CD14-positive monocyte (primary cell): Measurements from ENCODE around the gene CMSS1. TPM values are rescaled to one million over a fixed set of nuclear protein-coding genes. Genes with fewer than 3 reads are reported as not detected.

Source experiments
- DNase-seq, 3 donors: peaks; one replicate each; pipeline ENCODE4 v3.0.0-alpha.2; 2011 to 2022
- H2AFZ ChIP-seq: 2 replicates; pipeline ENCODE4 v1.6.0; 2012; ENCODE audit warnings: mild to moderate bottlenecking, low read depth, low read length, inconsistent platforms; ENCODE audit not compliant: insufficient read depth, poor library complexity, severe bottlenecking
- H3K27ac ChIP-seq, 2 donors: 1 replicate in 1 of 2; 2 replicates in 1 of 2; pipeline ENCODE4 v1.5.1; 2012 to 2013; ENCODE audit warnings: low read length in 2 of 2, control low read depth in 1 of 2, inconsistent platforms in 1 of 2, low read depth in 1 of 2, mild to moderate bottlenecking in 1 of 2
- H3K27me3 ChIP-seq, 2 donors: one replicate each; pipeline versions ENCODE4 v1.6.0 to v1.6.1; 2011 to 2013; ENCODE audit warnings: low read length in 2 of 2; ENCODE audit not compliant: control insufficient read depth in 2 of 2, insufficient read depth in 2 of 2
- H3K36me3 ChIP-seq, 2 donors: replicated peaks in 1 of 2; 1 replicate in 1 of 2; 2 replicates in 1 of 2; pipeline versions ENCODE4 v1.5.1 to v1.6.1; 2012 to 2013; ENCODE audit warnings: low read length in 2 of 2, control low read depth in 1 of 2, inconsistent platforms in 1 of 2, mild to moderate bottlenecking in 1 of 2; ENCODE audit not compliant: insufficient read depth in 2 of 2, control insufficient read depth in 1 of 2
- H3K4me1 ChIP-seq, 2 donors: 1 replicate in 1 of 2; 2 replicates in 1 of 2; pipeline versions ENCODE4 v1.5.1 to v1.6.1; 2012 to 2013; ENCODE audit warnings: low read length in 2 of 2, control low read depth in 1 of 2, inconsistent platforms in 1 of 2, mild to moderate bottlenecking in 1 of 2, moderate library complexity in 1 of 2; ENCODE audit not compliant: insufficient read depth in 2 of 2, control insufficient read depth in 1 of 2
- H3K4me2 ChIP-seq: replicated peaks from 2 replicates; pipeline ENCODE3; 2012; ENCODE audit warnings: low read length, moderate library complexity, mild to moderate bottlenecking; ENCODE audit not compliant: poor library complexity, severe bottlenecking; ENCODE audit errors: extremely low read depth
- H3K4me3 ChIP-seq, 3 experiments: fragments of 200-600 bp in 1 of 3; sonication (generic) in 1 of 3; replicated peaks in 1 of 3; 1 replicate in 2 of 3; 2 replicates in 1 of 3; pipeline ENCODE4 v1.5.1; 2011 to 2013; ENCODE audit warnings: low read length in 3 of 3, mild to moderate bottlenecking in 3 of 3, control low read depth in 2 of 3, low read depth in 2 of 3, inconsistent platforms in 1 of 3, moderate library complexity in 1 of 3
- H3K79me2 ChIP-seq: 2 replicates; pipeline ENCODE4 v1.6.0; 2012; ENCODE audit warnings: mild to moderate bottlenecking, control low read depth, inconsistent platforms, low read length, moderate library complexity; ENCODE audit not compliant: insufficient read depth
- H3K9ac ChIP-seq: 2 replicates; pipeline ENCODE4 v1.6.0; 2017; ENCODE audit warnings: low read length, mild to moderate bottlenecking; ENCODE audit not compliant: insufficient read depth, poor library complexity, severe bottlenecking
- H3K9me3 ChIP-seq, 2 donors: replicated peaks in 1 of 2; 1 replicate in 1 of 2; 2 replicates in 1 of 2; pipeline versions ENCODE4 v1.5.1 to v1.6.1; 2012 to 2013; ENCODE audit warnings: low read length in 2 of 2, control low read depth in 1 of 2; ENCODE audit not compliant: control insufficient read depth in 1 of 2, insufficient read depth in 1 of 2
- H4K20me1 ChIP-seq: 2 replicates; pipeline ENCODE4 v1.6.0; 2012; ENCODE audit warnings: mild to moderate bottlenecking, low read length, control low read depth, moderate library complexity; ENCODE audit not compliant: insufficient read depth
- H3K27ac Mint-ChIP-seq, 7 donors: one replicate each; pipeline ENCODE4 v1.8.0; 2020; ENCODE audit warnings: mild to moderate bottlenecking in 7 of 7, mixed read lengths in 7 of 7, moderate library complexity in 6 of 7, inconsistent platforms in 2 of 7
- H3K27me3 Mint-ChIP-seq, 3 donors: one replicate each; pipeline ENCODE4 v1.8.0; 2021 to 2022; ENCODE audit warnings: low read depth in 3 of 3, mild to moderate bottlenecking in 3 of 3, mixed read lengths in 3 of 3, moderate library complexity in 3 of 3, inconsistent platforms in 1 of 3
- H3K36me3 Mint-ChIP-seq, 2 donors: one replicate each; pipeline ENCODE4 v1.8.0; 2020; ENCODE audit warnings: mixed read lengths in 2 of 2, inconsistent platforms in 1 of 2, mild to moderate bottlenecking in 1 of 2
- H3K4me1 Mint-ChIP-seq: one replicate; pipeline ENCODE4 v1.8.0; 2020; ENCODE audit warnings: mild to moderate bottlenecking, mixed read lengths
- H3K4me3 Mint-ChIP-seq, 2 donors: one replicate each; pipeline ENCODE4 v1.8.0; 2020; ENCODE audit warnings: mild to moderate bottlenecking in 2 of 2, mixed read lengths in 2 of 2, moderate library complexity in 1 of 2
- H3K9me3 Mint-ChIP-seq, 7 donors: one replicate each; pipeline ENCODE4 v1.8.0; 2020 to 2022; ENCODE audit warnings: mixed read lengths in 7 of 7, mild to moderate bottlenecking in 6 of 7, moderate library complexity in 6 of 7, inconsistent platforms in 2 of 7
- WGBS: methylation state at CpG from one replicate; pipeline ENCODE4 v1.1.5; 2013; ENCODE audit warnings: missing lambda C conversion rate; ENCODE audit not compliant: insufficient coverage; 5-methylcytosine and 5-hydroxymethylcytosine counted together
- intact Hi-C, 2 donors: fragments of 100-400 bp; cut with micrococcal nuclease; formaldehyde crosslinking; loops; one replicate each; pipeline versions ENCODE4 v1.15.0 to v1.15.1; 2023
- polyA plus RNA-seq, 3 donors: library from polyadenylated mRNA; depleted of rRNA in 1 of 3; unstranded in 2 of 3; stranded (reverse) in 1 of 3; fragments of 300-500 nt in 2 of 3; fragments of >200 nt in 1 of 3; fragmentation: Illumina TruSeq in 2 of 3; gene quantifications; 1 replicate in 2 of 3; 2 replicates in 1 of 3; pipeline ENCODE4 v1.2.3, GENCODE V29; 2012 to 2021
- TF ChIP-seq, protein P1 (sequence below): fragments of 200-600 bp; IDR thresholded peaks from one replicate; pipeline ENCODE4 v1.8.0; 2022; ENCODE audit warnings: antibody characterized with exemption, mild to moderate bottlenecking

The CMSS1 gene
- polyA plus RNA-seq, 3 donors = 1.1 to 3.6 (median 2.2) TPM

- Mint-ChIP-seq H3K27me3 (no peaks in the 10 kb centered on the region), H3K36me3 (no peaks in the 10 kb centered on the region), H3K9me3 (no peaks in the 10 kb centered on the region), H3K4me3 (no peak overlapping the region), H3K4me1 (no peaks in the 10 kb centered on the region), H3K27ac (no peak overlapping the region)
- no peak overlapping the region for H2AFZ ChIP-seq
- H3K9me3 ChIP-seq = no peaks in the 10 kb centered on the region
- H3K27me3 ChIP-seq = no peaks in the 10 kb centered on the region
- WGBS = no CpG with 5 or more reads among the region's 3 CpGs
- no peaks in the 10 kb centered on the region for H3K36me3 ChIP-seq
- DNase-seq = no peak
- TF ChIP-seq, protein P1, sequence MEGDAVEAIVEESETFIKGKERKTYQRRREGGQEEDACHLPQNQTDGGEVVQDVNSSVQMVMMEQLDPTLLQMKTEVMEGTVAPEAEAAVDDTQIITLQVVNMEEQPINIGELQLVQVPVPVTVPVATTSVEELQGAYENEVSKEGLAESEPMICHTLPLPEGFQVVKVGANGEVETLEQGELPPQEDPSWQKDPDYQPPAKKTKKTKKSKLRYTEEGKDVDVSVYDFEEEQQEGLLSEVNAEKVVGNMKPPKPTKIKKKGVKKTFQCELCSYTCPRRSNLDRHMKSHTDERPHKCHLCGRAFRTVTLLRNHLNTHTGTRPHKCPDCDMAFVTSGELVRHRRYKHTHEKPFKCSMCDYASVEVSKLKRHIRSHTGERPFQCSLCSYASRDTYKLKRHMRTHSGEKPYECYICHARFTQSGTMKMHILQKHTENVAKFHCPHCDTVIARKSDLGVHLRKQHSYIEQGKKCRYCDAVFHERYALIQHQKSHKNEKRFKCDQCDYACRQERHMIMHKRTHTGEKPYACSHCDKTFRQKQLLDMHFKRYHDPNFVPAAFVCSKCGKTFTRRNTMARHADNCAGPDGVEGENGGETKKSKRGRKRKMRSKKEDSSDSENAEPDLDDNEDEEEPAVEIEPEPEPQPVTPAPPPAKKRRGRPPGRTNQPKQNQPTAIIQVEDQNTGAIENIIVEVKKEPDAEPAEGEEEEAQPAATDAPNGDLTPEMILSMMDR = no peak
- H3K79me2 ChIP-seq = no peaks in the 10 kb centered on the region
- no peaks in the 10 kb centered on the region for H4K20me1 ChIP-seq
- H3K4me3 ChIP-seq = no peak overlapping the region
- no peak overlapping the region for H3K27ac ChIP-seq
- no peaks in the 10 kb centered on the region for H3K4me1 ChIP-seq
- no peak overlapping the region for H3K4me2 ChIP-seq
- no peak overlapping the region for H3K9ac ChIP-seq
- intact Hi-C loops = no loop called here
These were observed 48.6 kb downstream of the CMSS1 start for GRCh38 chr3:99866261-99866761.

- 100% methylated on average over 1 of the region's 3 CpGs for WGBS
- H3K36me3 Mint-ChIP-seq = no peaks in the 10 kb centered on the region
- no peak overlapping the region for H3K27ac Mint-ChIP-seq
These were observed 50.1 kb downstream of the CMSS1 start for GRCh38 chr3:99867594-99868310.

More at GRCh38 chr3:99867594-99868310, 50.1 kb downstream of the CMSS1 start:
- H3K79me2 ChIP-seq = no peaks in the 10 kb centered on the region
- no peak overlapping the region for H2AFZ ChIP-seq
- no peaks in the 10 kb centered on the region for H4K20me1 ChIP-seq
- Mint-ChIP-seq H3K27me3 (no peaks in the 10 kb centered on the region), H3K4me3 (no peak overlapping the region), H3K4me1 (no peaks in the 10 kb centered on the region), H3K9me3 (no peaks in the 10 kb centered on the region)
- no peaks in the 10 kb centered on the region for H3K9me3 ChIP-seq
- no peak for DNase-seq
- H3K4me3 ChIP-seq = no peak overlapping the region
- H3K4me1 ChIP-seq = no peaks in the 10 kb centered on the region
- no peaks in the 10 kb centered on the region for H3K36me3 ChIP-seq
- TF ChIP-seq, protein P1 = no peak
- no peaks in the 10 kb centered on the region for H3K27me3 ChIP-seq
- no peak overlapping the region for H3K27ac ChIP-seq
- no peak overlapping the region for H3K4me2 ChIP-seq
- no peak overlapping the region for H3K9ac ChIP-seq
- intact Hi-C loops = no loop called here
